H7 (cell line): Measurements from ENCODE around the gene CCSER1. TPM values are rescaled to one million over a fixed set of nuclear protein-coding genes. Genes with fewer than 3 reads are reported as not detected.
"Not testable (repeated sequence)": the region's sequence is repeated elsewhere in the genome, so short reads cannot be mapped to it uniquely, and the experiment has no call there.

ENCODE experiments used
- DNase-seq: peaks from one replicate; pipeline ENCODE4 v3.0.0; 2012
- H3K27me3 ChIP-seq: 2 replicates; pipeline ENCODE4 v1.6.0; 2011; ENCODE audit warnings: mild to moderate bottlenecking, low read length; ENCODE audit not compliant: control insufficient read depth, insufficient read depth
- H3K36me3 ChIP-seq: replicated peaks from 2 replicates; pipeline ENCODE4 v1.5.1; 2011; ENCODE audit warnings: low read length; ENCODE audit not compliant: control insufficient read depth, insufficient read depth
- H3K4me3 ChIP-seq: 2 replicates; pipeline ENCODE4 v1.5.1; 2011; ENCODE audit warnings: low read depth, mild to moderate bottlenecking, control low read depth, low read length, moderate library complexity; ENCODE audit not compliant: insufficient read depth
- total RNA-seq: library from RNA; depleted of rRNA; stranded (reverse); fragments of >200 nt; shearing (Covaris generic); gene quantifications from 2 replicates; pipeline ENCODE4 v1.2.3, GENCODE V29; 2014

Gene CCSER1
- total RNA-seq, 1 experiment from 2014 or later, result 1.1 TPM

DNA sequence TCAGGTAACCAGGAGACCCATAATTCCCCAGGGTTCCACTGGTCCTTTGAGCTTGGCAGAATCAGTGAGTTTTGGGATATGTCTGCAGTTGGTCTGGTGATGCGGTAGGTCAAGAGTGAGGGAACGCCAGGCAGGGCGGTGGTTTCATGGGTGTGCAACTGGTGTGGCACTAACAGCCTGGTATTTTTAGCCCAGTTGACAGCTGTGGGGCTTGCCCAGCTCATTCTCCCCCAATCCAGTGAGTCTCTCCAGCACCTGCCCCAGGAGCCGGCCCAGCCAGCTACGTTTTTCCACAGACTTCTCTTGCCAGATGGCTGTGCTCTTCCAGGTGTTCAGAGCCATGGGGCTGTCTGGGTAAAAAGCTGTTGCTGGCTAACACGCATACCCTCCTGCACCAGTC lies 1019.9 kb downstream of the CCSER1 start:
- H3K36me3 ChIP-seq, result no peaks in the 10 kb centered on the region
- no peaks in the 10 kb centered on the region for H3K27me3 ChIP-seq
- no peak overlapping the region for H3K4me3 ChIP-seq
- no peak for DNase-seq

DNA sequence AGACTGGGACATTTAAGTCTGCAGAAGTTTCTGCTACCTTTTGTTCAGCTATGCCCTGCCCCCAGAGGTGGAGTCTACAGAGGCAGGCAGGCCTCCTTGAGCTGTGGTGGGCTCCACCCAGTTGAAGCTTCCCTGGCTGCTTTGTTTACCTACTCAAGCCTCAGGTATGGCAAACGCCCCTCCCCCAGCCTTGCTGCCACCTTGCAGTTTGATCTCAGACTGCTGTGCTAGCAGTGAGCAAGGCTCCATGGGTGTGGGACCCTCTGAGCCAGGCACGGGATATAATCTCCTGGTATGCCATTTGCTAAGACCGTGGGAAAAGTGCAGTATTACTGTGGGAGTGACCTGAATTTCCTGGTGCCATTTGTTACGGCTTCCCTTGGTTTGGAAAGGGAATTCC lies 1026.8 kb downstream of the CCSER1 start:
- not testable (repeated sequence) for H3K4me3 ChIP-seq, H3K36me3 ChIP-seq, H3K27me3 ChIP-seq, DNase-seq

DNA sequence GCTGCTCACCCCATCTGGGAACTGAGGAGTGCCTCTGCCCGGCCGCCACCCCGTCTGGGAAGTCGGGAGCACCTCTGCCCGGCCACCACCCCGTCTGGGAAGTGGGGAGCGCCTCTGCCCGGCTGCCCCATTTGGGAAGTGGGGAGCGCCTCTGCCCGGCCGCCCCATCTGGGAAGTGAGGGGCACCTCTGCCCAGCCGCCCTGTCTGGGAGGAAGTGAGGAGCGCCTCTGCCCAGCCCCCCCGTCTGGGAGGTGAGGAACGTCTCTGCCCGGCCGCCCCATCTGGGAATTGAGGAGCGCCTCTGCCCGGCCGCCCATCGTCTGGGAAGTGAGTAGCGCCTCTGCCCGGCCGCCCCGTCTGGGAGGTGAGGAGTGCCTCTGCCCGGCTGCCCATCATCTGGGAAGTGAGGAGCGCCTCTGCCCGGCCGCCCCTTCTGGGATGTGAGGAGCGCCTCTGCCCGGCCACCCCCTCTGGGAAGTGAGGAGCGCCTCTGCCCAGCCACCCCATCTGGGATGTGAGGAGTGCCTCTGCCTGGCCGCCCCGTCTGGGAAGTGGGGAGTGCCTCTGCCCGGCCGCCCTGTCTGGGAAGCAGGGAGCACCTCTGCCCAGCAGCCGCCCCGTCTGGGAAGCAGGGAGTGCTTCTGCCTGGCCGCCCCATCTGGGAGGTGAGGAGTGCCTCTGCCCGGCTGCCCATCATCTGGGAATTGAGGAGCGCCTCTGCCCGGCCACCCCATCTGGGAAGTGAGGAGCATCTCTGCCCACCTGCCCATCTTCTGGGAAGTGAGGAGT lies 1040.9 kb downstream of the CCSER1 start:
- not testable (repeated sequence) for H3K27me3 ChIP-seq, DNase-seq, H3K36me3 ChIP-seq, H3K4me3 ChIP-seq

DNA sequence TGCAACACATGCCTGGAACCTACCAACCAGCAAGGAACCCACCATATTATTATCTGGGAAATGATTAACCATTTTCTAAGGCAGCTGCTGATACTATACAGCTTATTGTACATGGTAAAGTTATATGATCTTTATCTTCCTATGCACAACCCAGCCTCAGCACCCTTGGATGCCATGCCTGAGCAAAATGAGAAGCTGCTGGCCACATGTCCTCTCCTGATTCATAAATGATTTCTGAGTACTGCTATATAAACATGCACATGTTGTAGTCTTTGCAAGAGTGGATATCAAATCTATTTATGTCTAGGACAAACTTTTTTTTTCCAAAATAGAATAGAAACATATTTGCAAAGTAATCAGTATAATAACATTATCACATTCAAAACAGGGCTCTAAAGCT lies 1043.6 kb downstream of the CCSER1 start:
- Histone ChIP-seq H3K27me3 (no peaks in the 10 kb centered on the region), H3K4me3 (no peak overlapping the region), H3K36me3 (no peaks in the 10 kb centered on the region)
- DNase-seq, result no peak

DNA sequence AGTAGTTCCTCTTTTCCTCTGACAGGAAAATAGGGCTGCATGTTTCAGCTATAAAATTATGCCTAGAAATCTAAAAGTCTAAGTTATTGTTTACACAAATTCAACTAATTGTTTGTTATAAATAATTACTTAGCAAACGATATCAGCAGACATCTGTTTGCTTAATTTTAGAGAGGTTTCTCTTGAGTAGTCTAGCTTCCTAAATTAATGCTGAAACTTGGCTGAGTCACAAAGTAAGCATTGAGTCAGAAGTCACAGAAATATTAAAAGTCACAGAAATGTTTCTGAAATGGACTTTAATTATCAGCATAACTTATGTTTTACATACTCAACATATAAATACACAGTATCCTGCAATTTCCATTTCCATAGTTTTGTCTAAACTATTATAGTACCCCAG lies 1044.0 kb downstream of the CCSER1 start:
- no peak for DNase-seq
- Histone ChIP-seq H3K4me3 (no peak overlapping the region), H3K36me3 (no peaks in the 10 kb centered on the region), H3K27me3 (no peaks in the 10 kb centered on the region)

DNA sequence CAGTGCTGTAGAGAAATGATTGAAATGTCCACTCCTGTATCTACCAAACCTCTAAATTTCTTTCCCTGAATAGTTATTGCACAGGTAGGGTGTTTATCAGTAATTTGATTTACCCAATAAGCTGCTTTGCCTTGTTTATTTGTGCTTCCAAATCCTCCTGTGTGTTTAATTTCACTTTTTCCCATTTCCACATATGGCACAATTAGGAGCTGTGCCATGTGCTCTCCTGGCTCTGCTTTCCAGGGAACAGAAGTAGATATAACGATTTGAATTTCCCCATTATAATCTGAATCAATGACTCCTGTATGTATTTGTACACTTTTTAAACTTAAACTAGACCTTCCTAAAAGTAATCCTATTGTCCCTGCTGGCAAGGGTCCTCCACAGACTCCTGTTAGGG lies 1057.9 kb downstream of the CCSER1 start:
- H3K27me3 ChIP-seq, H3K4me3 ChIP-seq, DNase-seq, H3K36me3 ChIP-seq: not testable (repeated sequence)

DNA sequence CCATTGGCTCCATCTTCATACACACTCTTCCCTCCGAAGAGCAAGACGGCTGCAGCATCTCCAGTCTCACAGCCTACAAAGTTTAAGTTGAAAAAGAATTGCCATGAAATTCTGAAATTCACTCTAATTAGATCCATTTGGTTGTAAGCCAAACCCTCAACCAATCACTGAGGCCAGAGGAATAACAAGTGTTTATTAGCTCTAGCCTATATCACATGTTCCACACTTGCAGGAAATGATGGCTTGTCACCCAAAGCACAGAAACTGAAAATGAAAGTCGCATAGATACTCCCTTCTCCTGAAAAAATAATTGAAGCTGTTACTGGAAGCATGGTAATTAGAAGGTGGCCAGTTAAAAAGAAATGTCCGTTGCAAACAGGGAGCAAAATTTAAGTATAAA lies 1071.8 kb downstream of the CCSER1 start:
- Histone ChIP-seq H3K27me3 (no peaks in the 10 kb centered on the region), H3K36me3 (no peaks in the 10 kb centered on the region), H3K4me3 (no peak overlapping the region)
- DNase-seq, result no peak

DNA sequence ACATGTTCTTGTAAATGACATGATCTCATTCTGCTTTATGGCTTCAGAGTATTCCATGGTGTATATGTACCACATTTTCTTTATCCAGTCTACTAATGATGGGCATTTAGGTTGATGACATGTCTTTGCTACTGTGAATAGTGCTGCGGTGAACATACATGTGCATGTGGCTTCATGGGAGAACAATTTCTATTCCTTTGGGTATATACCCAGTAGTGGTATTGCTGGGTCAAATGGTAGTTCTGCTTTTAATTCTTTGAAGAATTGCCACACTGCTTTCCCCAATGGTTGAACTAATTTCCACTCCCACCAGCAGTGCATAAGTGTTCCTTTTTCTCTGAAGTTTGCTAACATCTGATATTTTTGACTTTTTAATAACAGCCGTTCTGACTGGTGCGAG lies 1080.3 kb downstream of the CCSER1 start:
- no peak overlapping the region for H3K4me3 ChIP-seq
- no peaks in the 10 kb centered on the region for H3K36me3 ChIP-seq
- no peak for DNase-seq
- no peaks in the 10 kb centered on the region for H3K27me3 ChIP-seq

DNA sequence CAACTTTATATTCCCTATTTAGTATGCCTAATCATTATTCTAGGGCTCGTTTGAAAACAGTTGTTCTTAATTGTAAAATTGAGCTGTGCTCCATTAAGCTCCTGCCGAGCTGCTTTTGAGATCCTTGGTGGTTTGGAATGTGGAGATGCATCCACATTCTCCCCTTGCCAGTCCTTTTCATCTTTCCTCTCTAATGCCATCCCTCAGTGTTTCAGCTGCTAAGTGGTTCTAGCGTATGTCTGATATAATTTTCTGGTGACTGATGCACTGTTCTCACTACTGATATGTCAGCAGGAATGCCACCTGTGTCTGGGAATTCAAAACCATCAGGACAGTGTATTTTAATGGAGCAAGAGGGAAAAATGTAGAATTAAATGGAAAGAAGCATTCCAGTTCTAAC lies 1085.0 kb downstream of the CCSER1 start:
- H3K4me3 ChIP-seq, result no peak overlapping the region
- no peaks in the 10 kb centered on the region for H3K27me3 ChIP-seq
- DNase-seq, result no peak
- no peaks in the 10 kb centered on the region for H3K36me3 ChIP-seq

DNA sequence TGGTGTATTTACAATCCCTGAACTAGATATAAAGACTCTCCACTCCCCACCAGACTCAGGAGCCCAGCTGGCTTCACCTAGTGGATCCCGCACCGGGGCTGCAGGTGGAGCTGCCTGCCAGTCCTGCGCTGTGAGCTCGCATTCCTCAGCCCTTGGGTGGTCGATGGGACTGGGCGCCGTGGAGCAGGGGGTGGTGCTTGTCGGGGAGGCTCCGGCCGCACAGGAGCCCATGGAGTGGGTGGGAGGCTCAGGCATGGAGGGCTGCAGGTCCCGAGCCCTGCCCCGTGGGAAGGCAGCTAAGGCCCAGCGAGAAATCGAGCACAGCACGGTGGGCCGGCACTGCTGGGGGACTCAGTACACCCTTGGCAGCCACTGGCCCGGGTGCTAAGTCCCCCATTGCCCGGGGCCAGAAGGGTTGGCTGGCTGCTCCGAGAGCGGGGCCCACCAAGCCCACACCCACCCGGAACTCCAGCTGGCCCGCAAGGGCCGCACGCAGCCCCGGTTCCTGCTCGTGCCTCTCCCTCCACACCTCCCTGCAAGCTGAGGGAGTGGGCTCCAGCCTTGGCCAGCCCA lies 1090.7 kb downstream of the CCSER1 start:
- DNase-seq, H3K36me3 ChIP-seq, H3K4me3 ChIP-seq, H3K27me3 ChIP-seq: not testable (repeated sequence)

DNA sequence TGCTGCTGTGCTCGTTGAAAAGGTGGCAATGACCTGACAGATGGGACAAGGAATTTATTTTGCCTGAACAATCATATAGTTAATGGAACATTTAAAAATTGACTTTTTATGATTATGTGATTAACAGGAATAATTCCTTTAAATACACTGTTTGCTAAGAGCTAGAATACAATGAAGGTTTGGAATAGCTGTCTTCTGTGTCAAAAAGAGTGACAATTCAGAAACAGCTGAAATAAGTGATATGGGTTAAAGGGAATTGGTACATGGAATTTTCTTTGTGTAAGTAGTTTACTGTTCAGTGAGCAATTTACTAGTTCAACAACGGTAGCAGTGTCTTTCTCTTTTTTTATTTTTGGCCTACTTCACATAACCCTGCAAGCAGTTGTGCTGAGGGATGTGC lies 1093.1 kb downstream of the CCSER1 start:
- no peaks in the 10 kb centered on the region for H3K27me3 ChIP-seq
- H3K36me3 ChIP-seq, result no peaks in the 10 kb centered on the region
- DNase-seq, result no peak
- H3K4me3 ChIP-seq, result no peak overlapping the region

DNA sequence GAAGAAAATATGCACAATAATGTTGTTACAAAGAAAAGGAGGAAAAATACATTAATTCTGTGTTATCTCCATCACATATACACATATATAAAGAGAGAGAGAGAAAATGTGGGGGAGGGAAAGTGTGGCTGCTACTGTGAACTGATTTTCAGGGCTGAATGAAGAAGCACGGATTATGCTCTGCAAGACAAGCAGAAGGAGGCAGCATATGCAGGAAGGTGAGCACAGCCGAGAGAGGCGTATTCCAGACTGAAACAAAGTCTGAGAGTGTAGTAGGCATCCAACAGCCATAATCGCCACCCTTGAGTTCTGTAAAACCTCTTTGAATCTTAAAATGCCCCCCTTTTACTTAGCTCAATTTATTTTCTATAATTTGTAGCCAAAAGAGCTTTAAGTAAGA lies 1094.8 kb downstream of the CCSER1 start:
- DNase-seq, result no peak
- no peaks in the 10 kb centered on the region for H3K27me3 ChIP-seq
- no peaks in the 10 kb centered on the region for H3K36me3 ChIP-seq
- H3K4me3 ChIP-seq, result no peak overlapping the region

DNA sequence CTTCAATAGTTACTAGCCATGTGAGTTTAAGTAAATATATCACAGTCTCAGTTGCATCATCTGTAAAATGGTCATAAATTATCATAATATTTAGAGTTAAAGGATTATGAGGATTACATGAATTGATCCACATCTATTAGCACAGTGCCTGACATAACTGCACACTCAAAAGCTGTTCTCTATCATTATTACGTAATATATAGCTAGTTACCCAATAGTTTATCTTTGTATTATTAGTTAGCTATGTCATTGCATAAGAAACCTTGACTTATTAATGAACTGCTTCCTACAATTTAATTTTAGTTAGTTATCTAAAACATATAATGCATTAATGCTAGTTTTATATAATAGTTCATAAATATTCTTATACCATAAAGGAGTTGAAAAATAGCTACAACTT lies 1099.7 kb downstream of the CCSER1 start:
- Histone ChIP-seq H3K27me3 (no peaks in the 10 kb centered on the region), H3K36me3 (no peaks in the 10 kb centered on the region), H3K4me3 (no peak overlapping the region)
- no peak for DNase-seq

DNA sequence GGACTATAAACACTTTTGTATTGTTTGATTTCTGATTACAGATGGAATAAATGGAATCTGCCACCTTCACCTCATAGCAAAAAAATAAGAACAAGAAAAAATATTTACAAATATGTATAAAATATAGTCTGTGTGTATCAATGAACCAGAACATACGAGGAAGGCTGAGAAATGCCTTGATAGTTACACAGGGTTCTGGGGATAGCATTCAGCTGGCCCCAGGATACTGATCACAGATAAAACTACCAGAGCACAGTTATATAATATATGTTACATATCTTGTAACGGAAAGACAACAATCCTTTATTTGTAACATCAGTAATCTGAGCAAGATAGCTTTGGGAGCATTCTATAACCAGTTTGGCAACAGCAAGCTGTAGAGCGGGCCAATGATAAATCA lies 1101.5 kb downstream of the CCSER1 start:
- Histone ChIP-seq H3K4me3 (no peak overlapping the region), H3K36me3 (no peaks in the 10 kb centered on the region), H3K27me3 (no peaks in the 10 kb centered on the region)
- no peak for DNase-seq

DNA sequence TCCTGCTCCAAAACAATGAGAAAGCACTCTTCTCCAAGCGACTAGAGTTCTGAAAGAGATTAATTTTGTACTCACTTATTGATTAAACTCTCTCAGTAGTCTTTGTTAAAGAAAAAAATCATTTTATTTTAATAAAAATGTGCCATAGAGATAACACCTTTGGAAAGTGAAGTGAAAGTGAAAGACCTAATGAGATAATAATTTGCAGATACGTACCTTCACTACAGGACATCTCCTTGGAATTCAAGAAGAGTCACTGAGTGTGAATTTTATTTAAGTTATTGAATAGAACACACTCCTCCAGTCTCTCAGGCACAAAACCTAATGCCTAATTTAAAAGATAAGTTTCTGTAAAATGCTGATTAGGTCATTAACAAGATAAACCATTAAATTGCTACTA lies 1106.0 kb downstream of the CCSER1 start:
- H3K27me3 ChIP-seq, result no peaks in the 10 kb centered on the region
- H3K36me3 ChIP-seq, result no peaks in the 10 kb centered on the region
- no peak for DNase-seq
- H3K4me3 ChIP-seq, result no peak overlapping the region
